Mucosa of rectum (tissue), 2 donors: ENCODE measurements around the gene DGKH.
"Not testable (repeated sequence)": the region's sequence is repeated elsewhere in the genome, so short reads cannot be mapped to it uniquely, and the experiment has no call there.

Source experiments
- H3K27ac ChIP-seq, 2 donors: one replicate each; pipeline ENCODE4 v1.7.0; 2013; ENCODE audit warnings: inconsistent platforms in 2 of 2, low read depth in 2 of 2, low read length in 2 of 2
- H3K27me3 ChIP-seq, 2 donors: one replicate each; pipeline ENCODE4 v1.7.0; 2013; ENCODE audit warnings: low read length in 2 of 2; ENCODE audit not compliant: control insufficient read depth in 2 of 2, insufficient read depth in 2 of 2
- H3K36me3 ChIP-seq, 2 donors: one replicate each; pipeline ENCODE4 v1.7.0; 2013; ENCODE audit warnings: low read length in 2 of 2; ENCODE audit not compliant: control insufficient read depth in 2 of 2, insufficient read depth in 2 of 2
- H3K4me1 ChIP-seq, 2 donors: one replicate each; pipeline ENCODE4 v1.7.0; 2013; ENCODE audit warnings: low read length in 2 of 2, mild to moderate bottlenecking in 1 of 2; ENCODE audit not compliant: control insufficient read depth in 2 of 2, insufficient read depth in 2 of 2
- H3K4me3 ChIP-seq, 2 donors: one replicate each; pipeline ENCODE4 v1.7.0; 2013; ENCODE audit warnings: low read length in 2 of 2
- H3K9ac ChIP-seq, 2 donors: one replicate each; pipeline ENCODE4 v1.7.0; 2013; ENCODE audit warnings: low read length in 2 of 2, low read depth in 1 of 2, mild to moderate bottlenecking in 1 of 2
- H3K9me3 ChIP-seq, 2 donors: one replicate each; pipeline ENCODE4 v1.7.0; 2013; ENCODE audit warnings: low read length in 2 of 2; ENCODE audit not compliant: control insufficient read depth in 2 of 2
- donor health status: healthy.
- donor health status: Normal muscosa, but diverticular disease.

The DGKH gene

GRCh38 chr13:42068886-42069285 lies 20.4 kb downstream of the DGKH start:
- Histone ChIP-seq H3K9me3 (no peaks in the 10 kb centered on the region), H3K27me3 (no peaks in the 10 kb centered on the region), H3K9ac (no peak overlapping the region), H3K4me1 (no peaks in the 10 kb centered on the region), H3K27ac (no peak overlapping the region), H3K4me3 (no peak overlapping the region), H3K36me3 (peaks cover 0 to 7% of the 10 kb centered on the region in 2 donors)

GRCh38 chr13:42070599-42070998 lies 22.2 kb downstream of the DGKH start:
- H3K27ac ChIP-seq, H3K9ac ChIP-seq, H3K36me3 ChIP-seq, H3K27me3 ChIP-seq, H3K4me1 ChIP-seq, H3K9me3 ChIP-seq, H3K4me3 ChIP-seq: not testable (repeated sequence)

GRCh38 chr13:42071179-42071578 lies 22.7 kb downstream of the DGKH start:
- not testable (repeated sequence) for H3K27me3 ChIP-seq, H3K9me3 ChIP-seq, H3K4me3 ChIP-seq, H3K36me3 ChIP-seq, H3K9ac ChIP-seq, H3K4me1 ChIP-seq, H3K27ac ChIP-seq

GRCh38 chr13:42071672-42072419 lies 23.4 kb downstream of the DGKH start:
- H3K27ac ChIP-seq, result no peak overlapping the region
- no peaks in the 10 kb centered on the region for H3K27me3 ChIP-seq
- H3K9ac ChIP-seq, result no peak overlapping the region
- no peaks in the 10 kb centered on the region for H3K9me3 ChIP-seq
- no peak overlapping the region for H3K4me3 ChIP-seq
- H3K36me3 ChIP-seq, result no peaks in the 10 kb centered on the region
- H3K4me1 ChIP-seq, result no peaks in the 10 kb centered on the region

GRCh38 chr13:42073683-42074082 lies 25.2 kb downstream of the DGKH start:
- Histone ChIP-seq H3K27me3 (no peaks in the 10 kb centered on the region), H3K4me1 (no peaks in the 10 kb centered on the region), H3K27ac (no peak overlapping the region), H3K4me3 (no peak overlapping the region), H3K9me3 (no peaks in the 10 kb centered on the region), H3K9ac (no peak overlapping the region), H3K36me3 (no peaks in the 10 kb centered on the region)

- Histone ChIP-seq H3K4me3 (no peak overlapping the region), H3K27me3 (no peaks in the 10 kb centered on the region), H3K9me3 (no peaks in the 10 kb centered on the region), H3K9ac (no peak overlapping the region), H3K4me1 (no peaks in the 10 kb centered on the region), H3K27ac (no peak overlapping the region), H3K36me3 (no peaks in the 10 kb centered on the region)
Observed at GRCh38 chr13:42075517-42075916, 27.1 kb downstream of the DGKH start.

GRCh38 chr13:42076309-42076713 lies 27.9 kb downstream of the DGKH start:
- no peak overlapping the region for H3K9ac ChIP-seq
- H3K27me3 ChIP-seq, result no peaks in the 10 kb centered on the region
- H3K4me3 ChIP-seq, result no peak overlapping the region
- H3K36me3 ChIP-seq, result no peaks in the 10 kb centered on the region
- no peaks in the 10 kb centered on the region for H3K9me3 ChIP-seq
- no peak overlapping the region for H3K27ac ChIP-seq
- no peaks in the 10 kb centered on the region for H3K4me1 ChIP-seq

GRCh38 chr13:42078128-42078808 lies 29.8 kb downstream of the DGKH start:
- H3K4me3 ChIP-seq, result no peak overlapping the region
- no peaks in the 10 kb centered on the region for H3K36me3 ChIP-seq
- no peak overlapping the region for H3K27ac ChIP-seq
- H3K9me3 ChIP-seq, result no peaks in the 10 kb centered on the region
- no peak overlapping the region for H3K9ac ChIP-seq
- no peaks in the 10 kb centered on the region for H3K4me1 ChIP-seq
- no peaks in the 10 kb centered on the region for H3K27me3 ChIP-seq

- H3K36me3 ChIP-seq, result no peaks in the 10 kb centered on the region
- no peak overlapping the region for H3K27ac ChIP-seq
- H3K27me3 ChIP-seq, result no peaks in the 10 kb centered on the region
- H3K9me3 ChIP-seq, result no peaks in the 10 kb centered on the region
- no peak overlapping the region for H3K9ac ChIP-seq
- H3K4me1 ChIP-seq, result no peaks in the 10 kb centered on the region
- peak overlapping the region in 1 of 2 donors; percentile 1 for H3K4me3 ChIP-seq
Observed at GRCh38 chr13:42083138-42083770, 34.8 kb downstream of the DGKH start.

- no peak overlapping the region for H3K27ac ChIP-seq
- H3K9ac ChIP-seq, result no peak overlapping the region
- no peaks in the 10 kb centered on the region for H3K4me1 ChIP-seq
- no peak overlapping the region for H3K4me3 ChIP-seq
- H3K36me3 ChIP-seq, result no peaks in the 10 kb centered on the region
- no peaks in the 10 kb centered on the region for H3K27me3 ChIP-seq
- H3K9me3 ChIP-seq, result no peaks in the 10 kb centered on the region
Observed at GRCh38 chr13:42084722-42085121, 36.3 kb downstream of the DGKH start.
